DOHH2 (cell line): ENCODE measurements around the gene ABAT.

ENCODE experiments used
- EZH2phosphoT487 ChIP-seq: fragments of 200-600 bp; sonication (generic); IDR thresholded peaks from 2 replicates; pipeline ENCODE4 v1.6.1; 2017; ENCODE audit warnings: borderline replicate concordance, mild to moderate bottlenecking, antibody characterized with exemption, low read length, moderate library complexity, mixed read lengths
- TF ChIP-seq, protein P1 (sequence below): fragments of 200-600 bp; sonication (generic); IDR thresholded peaks from one replicate; pipeline ENCODE4 v1.5.1; 2014; ENCODE audit warnings: antibody characterized with exemption, mild to moderate bottlenecking, low read depth, low read length; ENCODE audit not compliant: poor library complexity, severe bottlenecking

GRCh38 chr16:8785408-8785807 is 111.0 kb downstream of the ABAT start:
- TF ChIP-seq, protein P1, sequence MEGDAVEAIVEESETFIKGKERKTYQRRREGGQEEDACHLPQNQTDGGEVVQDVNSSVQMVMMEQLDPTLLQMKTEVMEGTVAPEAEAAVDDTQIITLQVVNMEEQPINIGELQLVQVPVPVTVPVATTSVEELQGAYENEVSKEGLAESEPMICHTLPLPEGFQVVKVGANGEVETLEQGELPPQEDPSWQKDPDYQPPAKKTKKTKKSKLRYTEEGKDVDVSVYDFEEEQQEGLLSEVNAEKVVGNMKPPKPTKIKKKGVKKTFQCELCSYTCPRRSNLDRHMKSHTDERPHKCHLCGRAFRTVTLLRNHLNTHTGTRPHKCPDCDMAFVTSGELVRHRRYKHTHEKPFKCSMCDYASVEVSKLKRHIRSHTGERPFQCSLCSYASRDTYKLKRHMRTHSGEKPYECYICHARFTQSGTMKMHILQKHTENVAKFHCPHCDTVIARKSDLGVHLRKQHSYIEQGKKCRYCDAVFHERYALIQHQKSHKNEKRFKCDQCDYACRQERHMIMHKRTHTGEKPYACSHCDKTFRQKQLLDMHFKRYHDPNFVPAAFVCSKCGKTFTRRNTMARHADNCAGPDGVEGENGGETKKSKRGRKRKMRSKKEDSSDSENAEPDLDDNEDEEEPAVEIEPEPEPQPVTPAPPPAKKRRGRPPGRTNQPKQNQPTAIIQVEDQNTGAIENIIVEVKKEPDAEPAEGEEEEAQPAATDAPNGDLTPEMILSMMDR = no peak
- no peak for TF ChIP-seq EZH2phosphoT487
